H1 (cell line): Measurements from ENCODE around the gene ARHGAP15. TPM values are rescaled to one million over a fixed set of nuclear protein-coding genes. Genes with fewer than 3 reads are reported as not detected.

Experiments used
- CTCF ChIA-PET: fragments of 300-600 bp; sonication (Branson Sonifier 250); formaldehyde crosslinking; loops from one replicate; lab custom pipeline; 2021; ENCODE audit not compliant: partially characterized antibody; lab: Charles Lee
- POLR2A ChIA-PET: fragments of 300-600 bp; sonication (Branson Sonifier 250); formaldehyde crosslinking; loops from one replicate; lab custom pipeline; 2021; ENCODE audit warnings: inconsistent platforms; ENCODE audit not compliant: partially characterized antibody; lab: Charles Lee
- DNase-seq, 2 experiments: peaks; one replicate each; pipeline versions ENCODE4 v3.0.0 to v3.0.0-alpha.2; 2010 to 2022; ENCODE audit warnings: low spot score in 2 of 2, low read depth in 1 of 2, mixed read lengths in 1 of 2
- FAIRE-seq: peaks from 2 replicates; lab custom pipeline; 2011; peaks lifted over from hg19 to GRCh38; lab: Jason Lieb, UNC
- H2AFZ ChIP-seq: 2 replicates; pipeline ENCODE4 v1.8.1; 2012; ENCODE audit warnings: low read length, inconsistent platforms
- H2AK5ac ChIP-seq: 2 replicates; pipeline ENCODE4 v1.6.1; 2013; ENCODE audit warnings: low read depth, low read length
- H2BK120ac ChIP-seq: replicated peaks from 2 replicates; pipeline ENCODE3; 2013; ENCODE audit warnings: low read depth, low read length, inconsistent platforms
- H2BK12ac ChIP-seq: 2 replicates; pipeline ENCODE4 v1.6.1; 2013; ENCODE audit warnings: low read depth, low read length
- H2BK15ac ChIP-seq: 2 replicates; pipeline ENCODE4 v1.6.1; 2013; ENCODE audit warnings: low read length
- H2BK20ac ChIP-seq: 2 replicates; pipeline ENCODE4 v1.6.1; 2013; ENCODE audit warnings: low read length
- H2BK5ac ChIP-seq: 2 replicates; pipeline ENCODE4 v1.6.1; 2013; ENCODE audit warnings: low read depth, low read length
- H3K14ac ChIP-seq: 2 replicates; pipeline ENCODE4 v1.6.1; 2013; ENCODE audit warnings: inconsistent platforms; ENCODE audit not compliant: insufficient read length
- H3K18ac ChIP-seq: 2 replicates; pipeline ENCODE4 v1.6.1; 2013; ENCODE audit warnings: low read length; ENCODE audit errors: extremely low read depth
- H3K23ac ChIP-seq: 2 replicates; pipeline ENCODE4 v1.6.1; 2013; ENCODE audit warnings: inconsistent platforms; ENCODE audit not compliant: insufficient read length
- H3K23me2 ChIP-seq: 2 replicates; pipeline ENCODE4 v1.6.1; 2013; ENCODE audit warnings: low read depth, low read length
- H3K27ac ChIP-seq: 2 replicates; pipeline ENCODE4 v1.6.1; 2011; ENCODE audit warnings: low read depth, low read length, inconsistent platforms
- H3K27me3 ChIP-seq, 4 experiments: replicated peaks in 1 of 4; 1 replicate in 1 of 4; 2 replicates in 3 of 4; pipeline versions ENCODE4 v1.6.1 to v1.8.1; 2011 to 2013; ENCODE audit warnings: low read length in 3 of 4, mild to moderate bottlenecking in 3 of 4, inconsistent platforms in 2 of 4, mixed read lengths in 2 of 4, moderate library complexity in 1 of 4; ENCODE audit not compliant: control insufficient read depth in 3 of 4, insufficient read depth in 3 of 4; ENCODE audit errors: extremely low read depth in 1 of 4
- H3K36me3 ChIP-seq, 4 experiments: 2 replicates each; pipeline versions ENCODE4 v1.6.1 to v1.8.1; 2011 to 2013; ENCODE audit warnings: mild to moderate bottlenecking in 4 of 4, low read length in 3 of 4, moderate library complexity in 2 of 4, control low read depth in 1 of 4, inconsistent platforms in 1 of 4; ENCODE audit not compliant: insufficient read depth in 4 of 4, control insufficient read depth in 2 of 4
- H3K4ac ChIP-seq: replicated peaks from 2 replicates; pipeline ENCODE3; 2013; ENCODE audit warnings: low read length, low read depth, mixed read lengths, inconsistent platforms; ENCODE audit not compliant: insufficient read length
- H3K4me1 ChIP-seq, 4 experiments: replicated peaks in 1 of 4; 1 replicate in 1 of 4; 2 replicates in 3 of 4; pipeline versions ENCODE4 v1.6.1 to v1.8.1; 2011 to 2013; ENCODE audit warnings: low read length in 3 of 4, inconsistent platforms in 2 of 4, mixed read lengths in 1 of 4; ENCODE audit not compliant: insufficient read depth in 4 of 4, control insufficient read depth in 3 of 4
- H3K4me2 ChIP-seq, 2 experiments: 2 replicates each; pipeline versions ENCODE4 v1.6.1 to v1.8.1; 2011 to 2013; ENCODE audit warnings: low read depth in 2 of 2, low read length in 2 of 2, control low read depth in 1 of 2, inconsistent platforms in 1 of 2, mild to moderate bottlenecking in 1 of 2; ENCODE audit not compliant: insufficient read depth in 1 of 2
- H3K4me3 ChIP-seq, 4 experiments: fragments of 200-600, 300-600 bp in 1 of 4; sonication (generic), shearing (Covaris generic), sonication (Bioruptor Twin) in 1 of 4; 2 replicates each; pipeline versions ENCODE4 v1.5.1 to v1.8.1; 2011 to 2016; ENCODE audit warnings: low read length in 4 of 4, low read depth in 3 of 4, control low read depth in 2 of 4, inconsistent platforms in 2 of 4, mild to moderate bottlenecking in 2 of 4, mixed read lengths in 1 of 4, moderate library complexity in 1 of 4; ENCODE audit not compliant: insufficient read depth in 2 of 4; ENCODE audit errors: extremely low read depth in 1 of 4
- H3K56ac ChIP-seq: replicated peaks from 2 replicates; pipeline ENCODE3; 2013; ENCODE audit warnings: low read depth, mild to moderate bottlenecking, mixed read lengths, low read length, inconsistent platforms; ENCODE audit not compliant: insufficient read length
- H3K79me1 ChIP-seq: 2 replicates; pipeline ENCODE4 v1.6.1; 2013; ENCODE audit warnings: low read depth, low read length, control low read depth
- H3K79me2 ChIP-seq, 2 experiments: 2 replicates each; pipeline versions ENCODE4 v1.6.1 to v1.8.1; 2012 to 2013; ENCODE audit warnings: low read length in 2 of 2, mild to moderate bottlenecking in 2 of 2, inconsistent platforms in 1 of 2; ENCODE audit not compliant: insufficient read depth in 2 of 2, control insufficient read depth in 1 of 2
- H3K9ac ChIP-seq, 4 experiments: replicated peaks in 1 of 4; 1 replicate in 1 of 4; 2 replicates in 3 of 4; pipeline versions ENCODE4 v1.6.1 to v1.8.1; 2011 to 2013; ENCODE audit warnings: low read depth in 3 of 4, low read length in 3 of 4, control low read depth in 2 of 4, mild to moderate bottlenecking in 2 of 4, moderate library complexity in 2 of 4, inconsistent platforms in 1 of 4; ENCODE audit errors: extremely low read depth in 1 of 4
- H3K9me3 ChIP-seq, 2 experiments: 2 replicates each; pipeline versions ENCODE4 v1.6.1 to v1.8.1; 2012 to 2013; ENCODE audit warnings: mild to moderate bottlenecking in 2 of 2, moderate library complexity in 2 of 2, control low read depth in 1 of 2, inconsistent platforms in 1 of 2, low read depth in 1 of 2, low read length in 1 of 2, mixed read lengths in 1 of 2; ENCODE audit not compliant: insufficient read depth in 2 of 2
- H4K20me1 ChIP-seq, 2 experiments: replicated peaks in 1 of 2; 2 replicates each; pipeline versions ENCODE3 to v1.8.1; 2011 to 2013; ENCODE audit warnings: inconsistent platforms in 2 of 2, low read length in 2 of 2, mild to moderate bottlenecking in 1 of 2; ENCODE audit not compliant: insufficient read depth in 2 of 2, control insufficient read depth in 1 of 2
- H4K5ac ChIP-seq: 2 replicates; pipeline ENCODE4 v1.6.1; 2013; ENCODE audit warnings: low read length, low read depth, mixed read lengths, inconsistent platforms; ENCODE audit not compliant: insufficient read length
- H4K8ac ChIP-seq: 2 replicates; pipeline ENCODE4 v1.8.0; 2013; ENCODE audit warnings: mild to moderate bottlenecking, moderate library complexity, low read length, inconsistent platforms; ENCODE audit not compliant: insufficient read depth; ENCODE audit errors: extremely low read depth
- H4K91ac ChIP-seq: replicated peaks from 2 replicates; pipeline ENCODE3; 2013; ENCODE audit warnings: low read length, mixed read lengths, inconsistent platforms; ENCODE audit not compliant: insufficient read length
- CBX8 ChIP-seq: fragments of 300-800, 300-1000 bp; sonication (generic); IDR thresholded peaks from 2 replicates; pipeline ENCODE4 v1.7.1; 2016; ENCODE audit warnings: low read depth, low read length, borderline replicate concordance
- MAFK ChIP-seq: IDR thresholded peaks from 2 replicates; pipeline ENCODE4 v1.6.1; 2012; ENCODE audit warnings: low read depth, mild to moderate bottlenecking, improper control_type of control experiment, low read length
- SIX5 ChIP-seq: IDR thresholded peaks from 2 replicates; pipeline ENCODE4 v1.6.1; 2011; ENCODE audit warnings: mild to moderate bottlenecking, low read depth, low read length
- USF2 ChIP-seq: IDR thresholded peaks from 2 replicates; pipeline ENCODE4 v1.6.1; 2011; ENCODE audit warnings: low read length, improper control_type of control experiment
- WGBS, 2 experiments: shearing (Covaris generic) in 1 of 2; methylation state at CpG; one replicate each; pipeline versions ENCODE4 v1.1.6 to v1.1.7; 2013 to 2015; ENCODE audit warnings: low lambda C conversion rate in 2 of 2, mixed read lengths in 2 of 2, inconsistent platforms in 1 of 2, low coverage in 1 of 2, missing lambda C conversion rate in 1 of 2; ENCODE audit not compliant: insufficient replicate concordance in 2 of 2, insufficient coverage in 1 of 2, insufficient read length in 1 of 2; ENCODE audit errors: extremely low coverage in 1 of 2, missing lambda C conversion rate in 1 of 2; 5-methylcytosine and 5-hydroxymethylcytosine counted together
- polyA plus RNA-seq, 7 experiments: library from polyadenylated mRNA; depleted of rRNA in 3 of 7; stranded (reverse) in 5 of 7; unstranded in 2 of 7; fragments of >200 nt in 5 of 7; fragments of 200-250 nt in 2 of 7; gene quantifications; 1 replicate in 5 of 7; 2 replicates in 1 of 7; 4 replicates in 1 of 7; pipeline versions ENCODE4 v1.2.1 to v1.2.3, GENCODE V29; 2011 to 2013; ENCODE audit warnings: missing spikeins in 2 of 7, mixed read lengths in 2 of 7
- total RNA-seq: library from RNA; stranded (reverse); fragmentation: NEBNext Ultra II Directional; extraction: Animal tissue kit (Norgen Biotek cat#: 25700); gene quantifications from 2 replicates; pipeline ENCODE4 v1.2.1, GENCODE V29; 2021

Gene ARHGAP15
- total and polyA plus RNA-seq, 2 of the 8 experiments (the other 6 are each of a cell fraction or from before 2014, with no cell fraction given) = not detected

GRCh38 chr2:143390171-143390570, 261.0 kb downstream of the ARHGAP15 start:
- Histone ChIP-seq H3K27ac (no peak overlapping the region), H3K9me3 (no peaks in the 10 kb centered on the region), H4K20me1 (peaks cover 0 to 2% of the 10 kb centered on the region in 2 experiments), H3K4me3 (no peak overlapping the region), H3K4me1 (peaks cover 0 to 7% (median 0%) of the 10 kb centered on the region in 4 experiments; a peak in 1 of 7 replicates), H4K5ac (no peak overlapping the region), H2AK5ac (no peak overlapping the region), H4K91ac (no peak overlapping the region), H3K14ac (no peak overlapping the region), H2AFZ (no peak overlapping the region), H2BK12ac (no peak overlapping the region), H3K27me3 (no peaks in the 10 kb centered on the region), H3K36me3 (no peaks in the 10 kb centered on the region), H3K23me2 (no peaks in the 10 kb centered on the region), H3K4ac (no peak overlapping the region), H4K8ac (no peak overlapping the region), H3K56ac (no peak overlapping the region), H3K23ac (no peak overlapping the region), H2BK15ac (no peak overlapping the region), H2BK5ac (no peak overlapping the region), H2BK120ac (no peak overlapping the region)
- no peak for DNase-seq
- CTCF ChIA-PET = interaction anchor here (0.7 to 1.2 kb wide), 4 partner anchors 9 to 556 kb away, joined by 3 to 9 read pairs (median 3); no protein-coding TSS in a partner anchor
- POLR2A ChIA-PET = interaction anchor here (0.8 kb wide), 1 partner anchor 68 kb away, joined by 3 read pairs; no protein-coding TSS in a partner anchor
- WGBS, 2 experiments = 93% methylated on average over 6 of the region's 6 CpGs; no CpG with 5 or more reads in 1 of the 2 experiments
- TF ChIP-seq CBX8 (no peak), USF2 (no peak), SIX5 (no peak), MAFK (no peak)
- TF ChIP-seq, all 59 proteins: peak for 0
- H3K4me2 ChIP-seq = no peak overlapping the region
- H3K18ac ChIP-seq = no peak overlapping the region
- FAIRE-seq = no peak
- H2BK20ac ChIP-seq = no peak overlapping the region
- no peaks in the 10 kb centered on the region for H3K79me2 ChIP-seq
- no peak overlapping the region for H3K9ac ChIP-seq
- no peaks in the 10 kb centered on the region for H3K79me1 ChIP-seq
